HUDEP-2 (cell line): ENCODE measurements around the gene PTPN5.
"Not testable (repeated sequence)": the region's sequence is repeated elsewhere in the genome, so short reads cannot be mapped to it uniquely, and the experiment has no call there.

Experiments
- DNase-seq, 76 experiments: peaks; one replicate each; lab custom pipeline; 2025; ENCODE audit not compliant: unreplicated experiment in 76 of 76; lab: John Stamatoyannopoulos, UW

PTPN5 gene

DNA sequence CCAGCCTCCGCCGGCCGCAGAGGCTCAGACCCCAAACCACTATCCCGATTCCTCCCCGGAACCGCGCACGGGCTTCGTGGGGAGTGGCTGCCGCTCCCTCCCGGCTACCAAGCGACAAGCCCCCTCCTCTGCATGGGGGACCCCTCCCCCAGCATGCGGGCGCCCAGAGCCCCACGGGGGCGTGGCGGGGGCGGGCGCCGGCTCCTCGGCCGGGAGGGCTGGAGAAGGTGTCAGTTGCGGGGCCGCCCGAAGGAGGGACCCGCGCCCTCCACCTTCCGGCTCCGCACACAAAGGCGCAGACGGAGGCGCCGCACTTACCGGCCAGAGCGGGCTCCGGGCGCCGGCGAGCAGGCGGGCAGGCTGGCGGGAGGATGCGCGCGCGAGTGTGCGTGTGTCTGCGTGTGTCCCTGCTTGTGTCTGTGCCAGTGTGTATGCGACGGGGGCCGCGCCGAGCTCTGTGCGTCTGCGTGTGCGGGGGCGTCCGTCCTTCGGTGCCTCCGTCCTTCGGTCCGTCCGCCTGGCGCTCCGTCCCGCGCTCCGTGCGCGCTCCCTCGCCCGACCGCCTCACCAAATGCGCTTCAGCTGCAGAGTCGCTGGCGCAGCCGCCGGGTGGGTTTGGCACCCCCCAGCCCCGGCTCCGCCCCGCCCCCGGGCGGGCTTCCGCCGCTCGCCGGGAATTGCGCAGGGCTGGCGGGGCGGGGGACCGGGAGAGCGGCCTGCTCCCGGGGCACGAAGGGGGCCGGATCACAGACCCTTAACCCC is at the start of gene PTPN5:
TSS of gene PTPN5 (minus strand) at position 592 of the 762 bp plus-strand sequence. CDS start 19,840 bp downstream, outside the sequence.
- no peak for DNase-seq

DNA sequence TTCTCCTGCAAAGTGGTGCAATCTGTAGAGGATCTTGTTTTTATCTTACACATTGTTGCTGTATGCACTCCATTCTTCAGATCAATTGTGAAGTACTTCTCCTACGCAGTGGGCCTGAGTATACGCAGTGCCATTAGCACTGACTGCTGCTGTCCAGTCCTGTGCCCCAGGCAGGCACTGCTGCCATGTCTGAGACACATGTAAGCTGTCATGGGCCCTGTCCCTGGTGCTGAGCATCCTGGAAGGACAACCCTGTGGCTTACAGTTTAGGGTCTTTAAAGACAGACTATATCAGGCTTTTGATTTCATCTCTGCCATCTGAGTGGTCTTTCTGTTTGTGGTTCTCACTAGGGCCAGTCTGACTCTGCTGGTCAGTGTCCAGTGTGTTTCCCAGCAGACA is 44.8 kb upstream of the PTPN5 start:
- no peak for DNase-seq

DNA sequence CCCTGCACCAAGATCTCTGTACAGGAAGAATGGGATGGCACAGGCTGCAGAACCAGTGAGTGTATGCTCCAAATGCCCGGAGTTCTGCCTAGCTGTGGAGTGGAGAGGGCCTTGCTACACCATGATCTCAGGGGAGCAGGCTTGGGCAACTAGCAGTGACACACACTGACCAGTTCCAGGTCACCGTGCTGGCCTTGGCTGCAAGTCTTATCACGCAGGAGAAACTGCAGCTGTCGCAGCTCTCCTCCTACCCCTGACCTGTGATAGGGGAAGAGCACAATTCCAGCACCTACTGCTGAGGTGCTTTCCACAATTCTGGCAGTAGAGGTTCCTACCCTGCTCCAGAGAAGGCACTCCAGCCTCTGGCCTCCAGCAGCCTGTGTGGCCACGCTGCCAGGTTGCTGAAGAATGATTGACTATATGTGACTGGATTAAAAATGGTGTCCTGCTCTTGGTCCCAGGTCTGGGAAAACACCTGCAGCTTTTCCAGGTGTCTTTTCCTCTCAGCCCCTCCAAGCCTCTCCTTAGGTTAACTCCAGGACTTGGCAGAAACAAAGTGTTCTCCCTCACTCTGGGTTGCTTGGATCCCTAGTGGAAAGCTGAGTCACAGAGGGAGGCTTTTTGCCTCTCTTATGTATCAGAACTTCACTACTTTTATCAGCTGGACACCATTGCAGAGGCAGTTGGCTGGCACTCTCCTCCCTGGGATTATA is 43.3 kb upstream of the PTPN5 start:
- DNase-seq: no peak

DNA sequence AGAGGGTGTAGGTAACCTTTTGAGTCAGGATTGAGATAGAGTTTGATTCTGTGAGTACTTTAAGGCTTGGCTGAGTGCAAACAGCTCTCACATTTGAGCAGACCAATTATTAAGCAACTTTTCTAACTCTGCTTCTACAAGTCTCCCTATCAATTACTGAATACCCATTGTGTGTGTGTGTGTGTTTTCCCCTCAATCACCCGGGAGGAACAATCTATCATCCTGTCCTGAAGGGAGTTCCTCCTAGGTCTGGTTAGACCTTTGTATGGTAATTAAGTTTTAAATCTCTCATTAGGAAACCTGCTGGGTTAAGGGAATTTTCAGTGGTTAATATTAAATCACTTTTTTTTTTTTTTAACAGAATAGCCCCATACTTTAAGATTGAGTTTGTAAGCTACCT is 28.6 kb upstream of the PTPN5 start:
- DNase-seq: not testable (repeated sequence)

DNA sequence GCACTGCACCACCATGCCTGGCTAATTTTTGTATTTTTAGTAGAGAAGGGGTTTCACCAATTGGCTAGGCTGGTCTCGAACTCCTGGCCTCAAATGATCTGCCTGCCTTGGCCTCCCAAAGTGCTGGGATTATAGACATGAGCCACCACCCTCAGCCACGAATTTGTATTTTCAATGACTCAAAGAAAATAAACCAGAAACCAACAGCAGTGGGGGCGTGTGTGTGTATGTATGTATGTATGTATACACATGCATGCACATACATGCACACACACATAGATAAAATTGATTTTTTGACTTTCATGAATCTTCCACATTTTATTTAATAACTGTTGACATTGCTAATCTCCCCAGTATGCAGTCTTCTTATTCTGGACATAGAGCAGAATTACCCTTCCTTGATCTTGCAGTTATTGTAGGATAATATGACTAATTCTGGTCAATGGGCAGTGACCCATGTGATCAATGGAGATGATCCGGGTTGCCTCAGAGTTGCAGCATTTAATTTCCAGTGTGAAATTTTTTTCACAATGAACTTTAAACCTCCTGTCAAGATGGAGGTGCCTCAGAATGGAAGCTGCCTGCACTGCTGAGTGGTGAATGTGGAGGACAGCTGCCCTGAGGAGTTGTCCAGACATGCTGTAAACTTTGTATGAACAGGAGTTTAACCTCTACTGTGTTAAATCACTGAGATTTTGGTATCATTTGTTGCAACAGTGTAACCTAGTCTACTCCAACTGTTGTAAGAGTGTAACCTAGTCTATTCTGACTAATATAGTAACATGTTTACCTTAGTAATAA is 12.8 kb upstream of the PTPN5 start:
- DNase-seq: no peak

DNA sequence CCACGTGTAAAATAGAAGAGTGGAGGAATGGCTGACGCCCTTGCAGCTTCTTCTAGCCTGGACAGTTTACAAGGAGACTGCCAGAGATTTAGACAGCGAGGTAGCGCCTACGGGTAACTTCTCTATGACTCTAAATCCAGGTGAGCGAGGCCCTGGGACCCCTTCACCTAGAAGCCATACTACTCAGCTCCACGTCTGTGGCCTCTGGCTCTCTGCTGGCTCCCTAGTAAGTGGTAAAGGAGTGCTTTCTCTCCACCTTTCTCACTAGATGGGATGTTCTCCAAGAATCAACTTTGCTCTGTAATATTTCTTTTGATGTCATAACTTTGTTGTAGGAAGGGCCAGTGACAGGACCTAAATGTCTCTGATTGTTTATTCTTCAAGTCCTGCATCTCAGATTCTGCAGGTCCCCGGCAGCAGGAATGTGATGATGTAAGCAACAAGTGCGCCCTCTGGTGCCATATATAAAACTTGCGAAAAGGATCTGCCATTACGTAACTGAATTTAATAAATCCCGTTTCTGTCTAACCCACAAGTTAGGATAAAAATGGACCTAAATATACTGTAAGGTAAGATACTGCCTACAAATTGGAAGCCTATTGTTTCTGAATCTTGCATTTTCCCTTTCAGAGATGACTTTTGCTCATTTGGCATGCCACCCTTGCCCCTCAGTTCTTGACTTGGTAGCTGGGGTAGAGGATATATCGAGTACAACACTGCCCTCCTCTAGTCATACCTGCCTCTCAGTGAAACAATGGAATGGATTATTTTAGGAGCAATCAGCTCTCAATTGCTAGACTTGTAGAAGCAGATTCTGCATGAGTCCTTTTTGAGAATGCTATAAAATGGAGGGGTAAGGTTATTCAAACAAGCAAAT is 11.0 kb upstream of the PTPN5 start:
- DNase-seq: peak in 26 of 76 experiments; percentile 1 to 52 (median 6)

DNA sequence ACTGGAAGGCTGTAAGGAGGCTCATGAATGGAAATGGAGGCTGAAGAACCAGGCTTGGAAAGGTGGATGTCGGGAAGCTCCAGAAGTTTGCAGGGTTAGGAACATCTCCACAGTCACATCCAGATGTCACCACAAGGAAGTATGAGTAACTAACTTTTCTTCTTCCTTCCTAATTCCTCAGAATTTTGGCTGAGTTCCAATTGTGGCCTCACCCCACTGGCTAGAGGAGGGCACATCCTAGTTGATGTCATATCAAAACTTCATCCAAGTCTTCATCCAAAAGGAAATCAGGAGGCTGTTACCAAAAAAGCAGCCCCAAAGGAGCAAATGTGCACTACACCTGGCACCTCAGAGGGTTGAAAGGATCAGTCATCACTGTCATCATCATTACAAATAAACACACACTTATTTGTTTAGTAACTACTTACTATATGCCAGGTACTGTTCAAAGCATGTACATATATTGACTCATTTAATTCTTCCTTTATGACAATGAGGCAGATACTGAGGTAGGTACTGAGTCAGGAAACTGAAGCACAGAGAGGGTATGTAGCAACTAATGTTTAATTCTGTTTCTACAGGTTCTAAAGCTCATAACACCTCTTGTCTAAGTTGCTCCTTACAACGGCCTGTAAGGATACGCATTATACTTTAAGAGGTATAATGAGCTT is 7.3 kb upstream of the PTPN5 start:
- DNase-seq: no peak

DNA sequence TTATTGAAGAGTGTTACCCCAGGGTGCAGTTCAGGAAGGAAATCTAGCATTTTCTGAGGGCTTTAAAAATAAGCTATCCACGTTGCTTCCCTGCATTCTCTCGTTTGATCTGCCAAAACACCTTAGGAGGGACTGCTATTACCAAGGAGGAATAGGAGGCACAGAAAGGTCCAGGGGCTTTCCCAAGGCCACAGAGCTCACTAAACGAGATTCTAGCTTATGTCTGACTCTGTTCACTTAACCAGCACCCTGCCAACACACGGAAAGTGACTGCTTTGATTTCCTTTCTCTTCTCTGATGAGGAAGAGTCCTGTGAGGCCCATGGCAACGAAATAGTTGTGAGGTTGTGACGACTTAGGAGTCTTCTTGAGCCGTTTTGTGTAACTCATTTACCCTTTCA is 3.4 kb upstream of the PTPN5 start:
- DNase-seq: no peak

DNA sequence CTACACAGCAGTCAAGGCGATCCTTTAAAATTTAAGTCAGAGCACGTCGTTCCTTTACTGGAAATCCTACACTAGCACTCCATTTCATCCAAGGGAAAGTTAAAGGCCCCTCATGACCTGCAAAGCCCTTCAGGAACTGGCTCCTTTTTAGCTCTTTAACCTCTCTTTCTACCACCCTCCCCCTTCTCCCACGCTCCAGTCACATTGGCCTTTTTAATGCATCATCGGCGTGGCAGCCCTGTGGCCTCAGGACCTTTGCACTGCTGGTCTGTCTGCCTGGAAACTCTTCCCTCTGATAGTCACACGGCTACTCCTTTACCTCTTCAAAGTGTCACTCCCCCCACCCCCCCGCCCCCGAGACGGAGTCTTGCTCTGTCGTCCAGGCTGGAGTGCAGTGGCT is 1.2 kb upstream of the PTPN5 start:
- no peak for DNase-seq

DNA sequence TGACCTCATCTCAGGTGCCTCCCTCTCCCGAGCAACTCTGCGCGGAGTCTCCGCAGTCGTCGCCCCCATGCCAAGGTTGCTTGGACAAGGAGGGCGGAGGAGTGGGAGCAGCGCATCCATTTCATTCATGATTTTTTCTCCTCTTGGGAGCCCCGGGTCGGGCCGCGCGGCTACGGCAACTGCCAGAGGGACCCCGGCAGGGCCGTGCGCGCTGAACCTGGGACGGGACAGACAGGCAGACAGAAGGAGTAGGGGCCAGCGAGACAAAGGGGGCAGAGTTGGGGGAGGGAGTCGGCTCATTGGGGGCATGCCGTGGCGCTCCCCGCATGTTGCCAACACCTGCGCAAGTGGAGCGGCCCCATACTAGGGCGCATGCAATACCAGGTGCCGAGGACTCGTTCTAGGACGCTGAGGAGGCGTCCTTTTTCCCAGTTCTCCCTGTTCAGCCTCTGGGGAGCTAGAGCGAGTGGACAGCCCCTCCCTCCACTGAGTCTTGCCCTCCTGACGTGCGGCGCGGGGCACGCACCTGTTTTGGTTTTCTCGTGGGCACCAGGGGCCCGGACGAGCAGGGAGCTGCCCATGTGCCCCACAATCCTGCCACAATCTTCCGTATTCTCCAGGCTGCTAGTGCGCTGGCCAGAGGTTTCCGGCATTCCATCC is 501 bp upstream of the PTPN5 start:
- DNase-seq: no peak

DNA sequence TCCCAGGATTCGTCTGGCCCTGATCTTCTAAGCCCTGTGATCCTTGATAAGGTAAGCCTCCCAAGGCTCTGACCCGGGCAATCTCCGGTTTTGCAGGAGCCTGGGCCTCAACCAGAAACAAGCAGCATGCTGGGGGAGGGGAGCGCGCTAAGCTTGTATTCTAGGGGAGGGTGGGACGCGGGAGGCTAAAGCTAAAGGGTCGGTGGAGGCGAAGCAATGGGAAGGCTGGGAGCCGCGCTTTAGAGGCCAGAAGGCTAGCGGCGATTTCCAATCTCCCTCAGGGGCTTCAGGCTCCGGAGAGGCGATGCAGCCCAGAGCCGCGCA is 753 bp downstream of the PTPN5 start:
- DNase-seq: no peak

DNA sequence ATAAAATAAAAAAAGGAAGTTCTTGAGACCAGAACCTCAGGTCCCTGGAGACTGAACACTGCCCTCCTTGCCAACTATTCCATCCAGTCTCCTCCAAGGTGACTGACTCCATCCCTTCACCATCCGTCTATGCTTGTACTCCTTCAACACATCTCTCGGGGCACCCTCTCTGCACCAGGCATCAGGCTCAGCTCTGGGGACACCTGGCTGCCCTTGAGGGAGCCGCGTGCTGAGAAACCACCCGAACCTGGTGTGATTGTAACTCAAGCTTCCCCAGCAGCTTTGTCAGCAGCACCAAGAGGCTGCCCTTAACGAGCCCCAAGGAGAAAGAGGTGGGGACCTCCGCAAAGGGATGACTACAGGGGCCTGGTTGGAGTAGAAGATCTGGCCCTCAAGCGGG is 1.7 kb downstream of the PTPN5 start:
- DNase-seq: no peak

DNA sequence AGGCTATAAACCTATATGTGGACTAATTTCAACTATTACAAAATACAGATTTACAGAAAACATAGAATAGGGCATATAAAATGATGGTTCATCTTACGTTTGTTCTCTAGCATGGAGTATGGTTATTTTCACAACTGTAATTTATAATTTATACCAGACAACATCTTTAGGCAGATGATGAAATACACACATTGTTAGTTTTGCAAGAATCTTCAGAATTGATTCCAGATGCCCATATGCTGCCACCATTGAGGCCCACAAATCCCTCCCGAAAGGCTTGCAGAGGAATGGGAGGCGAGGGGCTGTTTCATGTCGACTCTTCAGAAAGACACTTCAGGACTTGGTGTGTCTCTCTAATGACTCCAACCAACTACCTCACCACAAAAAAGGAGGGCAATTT is 6.2 kb downstream of the PTPN5 start:
- DNase-seq: no peak

DNA sequence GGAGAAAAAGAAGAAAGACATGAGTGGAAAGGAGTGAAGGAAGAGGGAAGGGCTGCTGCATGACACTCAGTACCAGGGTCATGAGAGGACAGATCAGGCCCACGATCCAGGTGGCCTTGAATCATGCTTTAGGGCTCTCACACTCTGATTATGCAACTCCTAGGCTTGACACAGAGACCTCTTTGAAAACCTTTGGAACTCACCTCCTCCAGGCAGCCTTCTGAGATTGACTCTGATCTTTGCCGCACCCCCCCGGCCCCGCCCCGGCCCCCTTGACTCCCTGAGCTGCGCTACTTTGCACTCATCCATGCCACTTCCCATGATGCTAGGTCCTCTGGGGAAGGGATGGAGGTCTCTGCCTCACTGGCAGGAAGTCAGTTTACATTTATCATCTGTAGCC is 10.7 kb downstream of the PTPN5 start:
- DNase-seq: no peak

DNA sequence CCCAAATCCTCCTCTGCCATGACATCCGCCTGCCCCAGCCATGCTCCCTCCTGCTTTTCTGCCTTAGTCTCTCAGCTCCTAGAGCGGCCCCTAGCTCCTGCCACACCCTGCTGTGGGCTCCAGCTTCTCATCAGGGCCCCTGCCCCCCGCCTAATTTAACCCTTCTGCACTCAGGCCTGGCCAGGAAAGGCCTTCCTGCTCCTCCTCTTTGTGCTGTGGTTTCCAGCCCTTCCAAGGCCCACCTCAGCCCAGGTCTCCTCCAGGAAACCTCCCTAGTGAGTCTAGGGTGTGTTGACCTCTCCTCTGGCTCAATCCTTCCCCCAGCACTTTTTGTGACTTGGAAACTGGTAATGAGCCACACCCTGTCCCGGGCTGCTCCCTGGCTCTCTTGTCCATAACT is 11.3 kb downstream of the PTPN5 start:
- no peak for DNase-seq

DNA sequence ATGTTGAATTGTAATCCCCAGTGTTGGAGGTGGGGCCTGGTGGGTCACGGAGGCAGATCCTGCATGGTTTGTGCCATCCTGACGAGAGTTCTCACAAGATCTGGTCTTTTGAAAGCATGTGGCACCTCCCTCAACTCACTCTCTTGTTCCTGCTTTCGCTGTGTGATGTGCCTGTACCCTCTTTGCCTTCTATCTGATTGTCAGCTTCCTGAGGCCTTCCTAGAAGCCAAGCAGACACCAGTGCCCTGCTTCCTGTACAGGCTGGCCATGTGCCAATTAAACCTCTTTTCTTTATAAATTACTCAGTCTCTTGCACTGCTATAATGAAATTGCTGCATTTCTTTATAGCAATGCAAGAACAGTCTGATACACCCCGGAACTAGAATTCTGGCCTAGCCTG is 13.1 kb downstream of the PTPN5 start:
- DNase-seq: no peak

DNA sequence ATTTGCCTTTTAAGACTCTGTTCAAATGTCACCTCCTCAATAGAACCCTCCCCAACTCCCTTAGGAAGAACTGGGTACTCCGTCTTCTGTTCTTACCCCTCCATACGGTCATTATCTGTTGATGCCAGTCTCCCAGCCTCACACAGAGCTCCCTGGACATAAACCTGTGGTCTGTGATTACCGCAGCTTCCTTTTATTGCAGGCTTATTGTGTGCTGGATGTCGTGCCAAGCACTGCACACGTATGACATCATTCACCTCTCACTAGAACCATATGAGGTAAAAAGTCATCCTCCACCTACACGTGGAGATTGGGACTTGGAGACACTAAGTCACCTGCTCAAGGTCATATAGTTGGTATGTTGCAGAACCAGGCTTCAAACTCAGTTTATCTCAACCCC is 15.3 kb downstream of the PTPN5 start:
- no peak for DNase-seq

DNA sequence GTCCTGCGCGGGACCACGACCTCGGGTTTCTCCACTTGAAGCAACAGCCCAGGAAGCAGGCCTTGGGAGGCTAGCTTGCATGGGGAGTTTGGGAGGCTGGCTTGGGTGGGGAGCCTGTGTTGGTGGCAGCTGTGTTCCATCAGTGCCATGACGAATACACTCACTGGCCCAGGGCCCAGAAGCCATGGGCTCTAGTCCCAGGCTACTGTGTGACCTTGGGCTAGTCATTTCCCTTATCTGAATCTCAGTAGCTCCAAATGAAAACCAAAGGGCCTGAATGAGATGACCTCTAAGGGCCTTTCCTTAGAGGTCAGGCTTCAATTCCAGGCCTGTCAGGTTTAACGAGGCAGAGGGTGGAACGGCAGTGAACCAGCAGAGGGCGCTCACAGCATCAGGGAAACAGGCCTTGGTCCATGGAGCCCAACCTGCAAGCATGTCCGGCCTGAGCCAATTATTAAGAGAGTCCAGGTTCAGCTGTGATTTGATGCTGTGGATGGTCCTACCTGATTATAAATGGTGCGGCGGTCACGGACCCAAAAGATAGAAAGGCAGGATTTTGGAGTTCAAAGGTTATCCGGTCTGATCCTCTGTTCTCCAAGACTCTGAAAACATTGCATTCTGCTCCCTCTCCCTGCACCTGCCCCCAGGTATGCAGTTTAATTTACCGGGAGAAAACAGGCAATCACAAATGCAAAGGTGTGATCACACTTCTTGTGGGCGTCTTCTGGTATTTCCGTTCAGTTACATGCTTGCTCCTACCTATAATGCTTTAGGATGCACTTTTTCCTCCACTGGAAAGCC is 15.9 kb downstream of the PTPN5 start:
- DNase-seq: peak in 57 of 76 experiments; percentile 4 to 73 (median 36)

DNA sequence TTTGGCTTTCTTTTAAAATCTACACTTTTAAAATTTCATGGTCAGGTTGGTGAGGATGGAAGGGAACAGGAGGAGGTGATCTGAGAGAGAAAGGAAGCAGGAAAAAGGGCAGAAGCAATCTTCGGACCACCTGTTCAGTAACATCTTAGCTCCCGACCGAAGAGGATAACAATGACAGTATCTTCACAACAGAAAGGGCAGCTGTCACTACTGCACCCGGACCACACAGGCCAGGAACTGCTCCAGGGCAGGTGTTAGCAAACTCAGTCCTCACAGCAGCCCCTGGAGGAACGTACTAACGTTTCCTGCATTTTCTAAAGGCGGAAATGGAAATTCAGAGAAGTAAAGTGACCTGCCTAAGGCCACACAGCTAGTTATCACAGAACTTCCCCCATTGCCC is 16.8 kb downstream of the PTPN5 start:
- no peak for DNase-seq
